Stimulated activated CD8-positive, alpha-beta memory T cell treated with anti-CD3 and anti-CD28 coated beads, Interleukin-12 subunit alpha, Interleukin-12 subunit beta, amount 100 ng/mL, for 4 hours (primary cell): ENCODE results near the gene PACSIN2.
"Not testable (repeated sequence)": the region's sequence is repeated elsewhere in the genome, so short reads cannot be mapped to it uniquely, and the experiment has no call there.

ENCODE experiments used
- DNase-seq: peaks from one replicate; pipeline ENCODE4 v3.0.0-alpha.2; 2020; ENCODE audit warnings: low read depth

PACSIN2 gene

DNA sequence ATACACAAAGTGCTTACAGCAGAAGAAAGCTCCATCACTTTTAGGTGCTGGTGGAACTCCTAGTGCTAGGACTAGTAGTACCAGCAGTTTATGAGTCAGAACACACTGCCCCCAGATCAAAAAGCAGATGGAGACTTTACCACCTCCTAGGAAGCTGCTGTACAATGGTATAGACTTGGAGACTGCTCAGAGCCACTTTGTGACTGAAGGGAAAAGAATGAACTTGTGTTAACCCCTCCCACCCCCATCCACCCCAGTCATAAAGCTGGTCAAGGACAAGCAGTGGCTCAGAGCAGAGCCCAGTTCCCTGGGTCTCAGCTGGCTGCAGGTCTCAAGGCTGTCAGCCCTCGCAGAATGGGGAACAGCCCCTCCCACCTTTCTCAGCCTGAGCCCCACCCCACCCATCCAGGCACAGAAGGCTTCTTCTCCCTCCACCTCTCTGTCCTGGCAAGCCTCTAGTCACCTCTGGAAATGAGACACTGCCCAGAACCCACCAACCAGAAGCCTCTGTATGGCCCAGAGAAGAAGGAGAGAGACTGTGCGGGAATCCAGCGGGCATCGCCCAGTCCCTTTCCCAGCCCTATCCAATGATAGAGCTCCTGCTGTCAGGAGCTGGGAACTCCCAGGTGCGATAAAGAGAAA lies 23.8 kb downstream of the PACSIN2 start:
- DNase-seq: no peak

GRCh38 chr22:42990131-42990838 lies 24.7 kb downstream of the PACSIN2 start:
- no peak for DNase-seq

DNA sequence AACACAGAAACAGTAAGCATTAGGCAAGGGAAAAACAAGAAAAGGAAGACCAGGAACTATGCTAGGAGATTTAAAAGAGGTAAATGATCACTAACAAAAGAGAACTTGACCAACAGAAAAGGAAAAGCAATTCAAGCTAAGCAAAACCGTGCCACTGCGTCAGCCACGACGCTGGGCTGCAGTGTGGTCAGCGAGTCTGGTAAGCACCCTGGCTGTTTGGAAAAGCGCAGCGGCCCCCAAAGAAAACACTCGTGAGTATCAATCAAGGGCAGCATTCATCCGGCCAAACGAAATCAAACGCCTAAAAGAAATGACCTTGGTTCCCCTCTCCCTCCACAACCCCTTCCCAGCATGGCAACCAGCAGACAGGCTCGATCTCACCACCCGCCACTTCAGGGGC lies 28.8 kb downstream of the PACSIN2 start:
- no peak for DNase-seq

DNA sequence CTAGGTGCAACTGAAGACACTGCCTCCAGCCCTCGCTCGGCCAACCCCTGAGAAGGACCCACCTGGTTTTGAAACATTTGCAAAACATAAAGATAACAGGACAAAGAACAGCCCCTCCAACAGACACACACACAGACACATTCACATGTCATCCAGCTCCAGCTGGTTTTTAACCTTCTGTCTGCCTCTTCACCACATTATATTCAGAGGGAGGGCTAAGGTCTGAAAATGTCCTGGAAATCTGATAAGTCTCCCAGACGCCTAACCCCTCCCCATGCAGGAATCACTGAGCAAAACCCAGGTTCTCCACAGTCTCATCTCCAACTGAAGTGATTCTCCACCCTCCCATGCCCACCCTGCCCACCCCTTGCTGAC lies 29.4 kb downstream of the PACSIN2 start:
- DNase-seq: no peak

DNA sequence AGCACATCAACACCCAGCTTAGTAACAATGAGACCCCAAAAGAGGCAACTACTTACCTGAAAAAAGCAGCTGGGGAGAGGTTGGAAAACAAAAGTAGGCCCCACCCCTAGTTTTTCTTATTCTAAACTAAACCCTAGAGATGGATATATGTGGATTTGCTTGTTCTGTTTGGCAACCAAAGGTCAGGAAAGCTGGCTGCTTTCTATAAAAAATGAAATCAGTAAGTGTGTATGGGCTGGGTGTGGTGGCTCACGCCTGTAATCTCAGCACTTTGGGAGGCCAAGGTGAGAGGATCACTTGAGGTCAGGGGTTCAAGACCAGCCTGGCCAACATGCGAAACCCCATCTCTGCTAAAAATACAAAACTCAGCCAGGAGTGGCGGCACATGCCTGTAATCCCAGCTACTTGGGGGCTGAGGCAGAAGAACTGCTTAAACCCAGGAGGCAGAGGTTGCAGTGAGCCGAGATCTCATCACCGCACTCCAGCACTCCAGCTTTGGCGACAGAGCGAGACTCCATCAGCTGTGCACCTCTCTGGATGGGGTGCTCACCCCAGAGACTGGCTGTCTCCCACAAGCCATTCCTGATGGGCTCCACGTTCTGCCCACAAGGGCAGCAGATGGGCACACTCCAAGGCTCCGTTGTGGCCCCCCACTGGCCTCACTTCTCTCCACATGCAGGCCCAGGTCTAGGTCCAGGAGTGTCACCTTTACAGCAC lies 30.0 kb downstream of the PACSIN2 start:
- no peak for DNase-seq

- no peak for DNase-seq
Measured at GRCh38 chr22:42984397-42984796, 30.6 kb downstream of the PACSIN2 start.

DNA sequence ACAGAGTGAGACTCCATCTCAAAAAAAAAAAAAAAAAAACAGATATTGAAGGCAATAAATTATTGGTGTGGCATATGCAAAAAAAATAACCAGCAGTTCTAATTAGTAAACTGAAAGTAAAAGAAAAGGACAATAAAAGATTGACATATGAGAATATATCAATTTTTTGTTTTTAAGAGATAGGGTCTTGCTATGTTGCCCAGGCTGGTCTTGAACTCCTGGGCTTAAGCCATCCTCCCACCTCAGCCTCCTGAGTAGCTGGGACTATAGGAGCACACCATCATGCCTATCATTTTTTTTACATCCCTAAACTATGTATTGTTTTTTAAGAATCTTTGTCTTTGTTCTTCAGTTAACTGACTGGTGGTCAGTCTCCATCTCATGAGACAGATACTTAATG lies 31.5 kb downstream of the PACSIN2 start:
- no peak for DNase-seq

DNA sequence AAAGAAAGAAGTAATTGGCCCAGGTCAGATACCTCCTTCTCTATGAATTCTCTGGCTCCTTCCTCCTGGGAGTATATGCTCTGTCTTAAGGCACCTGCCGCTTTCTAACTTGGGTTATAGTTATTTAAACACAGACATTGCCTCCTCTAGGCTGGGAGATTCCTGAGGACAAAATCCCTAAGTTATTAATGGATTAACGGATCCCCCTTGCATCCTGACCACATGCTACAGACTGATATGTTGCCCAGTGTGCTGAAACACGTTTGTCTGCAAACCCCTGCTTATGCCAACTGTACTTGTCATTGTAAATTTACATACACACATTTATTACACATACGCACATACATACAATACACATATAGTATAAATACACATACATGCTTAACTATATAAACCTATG lies 35.3 kb downstream of the PACSIN2 start:
- DNase-seq: no peak

- DNase-seq: no peak
Measured at GRCh38 chr22:42978453-42979103, 36.4 kb downstream of the PACSIN2 start.

DNA sequence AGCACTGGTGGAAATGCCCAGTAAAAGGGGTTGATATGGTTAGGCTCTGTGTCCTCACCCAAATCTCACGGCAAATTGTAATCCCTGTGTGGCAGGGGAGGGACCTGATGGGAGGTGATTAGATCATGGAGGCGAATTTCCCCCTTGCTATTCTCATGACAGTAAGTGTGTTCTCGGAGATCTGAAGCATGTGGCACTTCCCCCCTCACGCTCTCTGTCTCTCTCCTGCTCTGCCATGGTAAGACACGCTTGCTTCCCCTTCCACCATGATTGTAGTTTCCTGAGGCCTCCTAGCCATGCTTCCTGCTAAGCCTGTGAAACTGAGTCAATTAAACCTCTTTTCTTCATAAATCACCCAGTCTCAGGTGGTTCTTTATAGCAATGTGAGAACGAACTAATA lies 37.4 kb downstream of the PACSIN2 start:
- no peak for DNase-seq

- DNase-seq: no peak
Measured at GRCh38 chr22:42976217-42976933, 38.6 kb downstream of the PACSIN2 start.

DNA sequence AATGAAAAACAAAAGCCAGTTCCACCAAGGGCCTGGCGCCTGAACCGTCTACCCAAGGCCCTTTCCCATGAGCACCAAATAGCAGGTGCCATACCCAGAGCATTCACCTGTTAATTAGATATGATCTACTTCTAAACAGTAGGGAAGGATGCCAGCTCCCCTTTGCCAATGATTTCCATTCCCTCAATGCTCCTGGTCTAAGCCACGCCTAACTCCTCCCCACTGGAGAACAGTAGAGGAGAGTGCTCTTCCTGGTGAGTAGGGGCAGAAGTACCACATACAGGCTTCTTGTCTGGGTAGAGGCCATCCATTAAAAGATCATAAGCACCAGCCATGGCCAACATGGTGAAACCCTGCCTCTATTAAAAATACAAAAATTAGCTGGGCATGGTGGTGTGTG lies 40.7 kb downstream of the PACSIN2 start:
- DNase-seq: no peak

GRCh38 chr22:42973536-42973881 lies 41.4 kb downstream of the PACSIN2 start:
- DNase-seq: no peak

DNA sequence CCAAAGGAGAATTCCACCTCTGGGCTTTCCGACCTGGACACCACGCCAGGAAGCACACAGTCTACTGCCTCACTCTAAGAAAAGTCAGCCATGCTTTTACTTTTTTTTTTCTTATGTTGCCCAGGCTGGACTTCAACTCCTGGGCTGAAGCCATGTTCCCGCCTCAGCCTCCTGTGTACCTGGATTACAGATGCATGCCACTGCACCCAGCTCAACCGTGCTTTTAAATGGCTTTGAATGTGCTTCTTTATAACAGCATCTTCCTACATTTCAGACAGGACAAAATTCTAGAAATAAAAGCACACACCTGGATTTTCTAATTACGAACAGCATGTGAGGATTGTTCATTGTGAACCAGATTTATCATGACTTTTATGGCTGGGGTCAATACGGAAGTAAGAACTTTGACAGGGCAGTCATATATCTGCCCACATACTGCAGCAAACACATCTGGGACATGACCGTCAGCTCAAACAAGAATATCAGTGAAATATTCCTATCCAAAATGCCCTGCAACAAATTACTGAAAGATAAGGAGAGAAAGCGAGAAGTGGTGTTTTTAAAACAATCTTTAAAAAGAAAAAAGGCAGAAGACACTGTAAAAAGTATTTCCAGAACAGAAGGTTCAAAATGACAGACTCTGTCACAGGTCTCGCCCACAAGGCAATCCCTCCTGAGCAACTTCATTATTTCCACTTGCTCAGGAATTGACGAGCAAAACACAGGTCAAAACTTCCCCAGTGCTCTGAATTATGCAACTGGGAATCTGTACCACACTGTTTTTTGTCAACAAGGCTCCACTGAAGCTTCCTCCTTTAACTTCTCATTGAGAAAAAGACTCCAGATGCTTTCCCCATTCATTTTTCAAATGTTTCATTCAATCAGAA lies 42.1 kb downstream of the PACSIN2 start:
- DNase-seq: no peak

DNA sequence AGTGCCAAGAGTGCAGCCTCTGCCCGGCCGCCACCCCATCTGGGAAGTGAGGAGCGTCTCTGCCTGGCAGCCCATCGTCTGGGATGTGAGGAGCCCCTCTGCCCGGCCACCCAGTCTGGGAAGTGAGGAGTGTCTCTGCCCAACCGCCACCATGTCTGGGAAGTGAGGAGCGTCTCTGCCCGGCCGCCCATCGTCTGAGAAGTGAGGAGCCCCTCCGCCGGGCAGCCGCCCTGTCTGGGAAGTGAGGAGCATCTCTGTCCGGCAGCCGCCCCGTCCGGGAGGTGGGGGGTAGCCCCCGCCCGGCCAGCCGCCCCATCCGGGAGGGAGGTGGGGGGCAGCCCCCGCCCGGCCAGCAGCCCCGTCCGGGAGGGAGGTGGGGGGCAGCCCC lies 43.5 kb downstream of the PACSIN2 start:
- not testable (repeated sequence) for DNase-seq

DNA sequence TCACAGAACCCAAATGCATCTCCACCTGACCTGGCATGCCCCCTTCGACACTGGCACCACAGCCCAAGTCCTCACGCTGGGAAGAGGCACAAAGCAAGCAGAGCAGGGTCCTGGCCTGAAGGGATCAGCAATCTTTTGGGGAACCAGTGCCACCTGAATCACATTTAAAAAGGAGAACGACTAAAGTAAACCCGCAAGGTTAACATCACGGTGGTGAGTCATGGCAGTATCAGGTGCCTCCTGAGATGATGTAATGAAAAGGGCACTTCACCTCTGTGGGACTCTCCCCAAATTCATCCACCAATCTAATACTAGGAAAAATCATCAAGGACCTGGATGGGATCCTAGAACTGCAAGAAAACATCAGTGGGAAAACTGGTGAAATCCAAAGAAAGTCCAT lies 44.9 kb downstream of the PACSIN2 start:
- no peak for DNase-seq

GRCh38 chr22:42969348-42969975 lies 45.5 kb downstream of the PACSIN2 start:
- no peak for DNase-seq

DNA sequence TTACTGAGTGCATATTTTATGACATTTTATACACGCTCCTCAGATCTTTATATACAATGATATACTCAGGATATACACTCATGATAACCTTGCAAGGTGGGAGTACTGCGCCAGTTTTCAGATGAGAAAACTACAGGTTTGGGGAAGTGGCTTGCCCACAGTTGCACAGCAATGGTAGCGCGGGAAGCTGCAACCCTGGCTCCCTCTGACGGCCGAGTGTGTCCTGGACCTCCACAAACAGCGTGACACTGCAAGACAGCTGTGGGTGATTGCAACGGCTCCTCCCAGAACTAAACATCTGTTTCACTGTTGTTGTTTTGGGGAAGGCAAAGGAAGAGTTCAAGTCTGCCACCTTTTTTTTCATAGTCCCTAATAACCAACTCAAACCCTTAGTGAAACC lies 47.0 kb downstream of the PACSIN2 start:
- DNase-seq: no peak

- no peak for DNase-seq
Measured at GRCh38 chr22:42967005-42967404, 47.9 kb downstream of the PACSIN2 start.

DNA sequence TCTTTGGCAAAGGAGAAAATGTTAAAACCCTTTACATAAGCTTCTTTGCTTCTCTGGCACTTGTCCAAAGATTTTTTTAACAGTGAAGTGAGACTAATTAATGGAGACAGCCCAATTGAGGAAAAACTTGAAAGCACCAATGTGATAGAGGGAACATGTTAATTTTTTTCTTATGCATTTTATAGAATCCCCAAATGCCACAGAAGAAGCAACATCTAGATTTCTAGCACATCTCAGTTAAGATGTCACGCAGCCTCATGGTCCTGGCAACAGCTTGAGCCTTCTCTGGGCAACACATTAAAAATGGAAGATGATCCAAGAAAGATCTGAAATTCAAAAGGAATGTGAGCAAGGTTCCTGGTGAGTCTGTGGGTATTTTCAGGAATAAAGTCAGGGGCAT lies 48.5 kb downstream of the PACSIN2 start:
- no peak for DNase-seq
